Naive thymus-derived CD8-positive, alpha-beta T cell (primary cell): ENCODE data around the gene SMPD3. TPM values are rescaled to one million over a fixed set of nuclear protein-coding genes. Genes with fewer than 3 reads are reported as not detected.

Source experiments
- ATAC-seq, 2 donors: fragments of 150-1000 bp; cut with Tn5 transposase in 1 of 2; sonication (Bioruptor Pico), chemical (Tn5 transposase) in 1 of 2; 1 replicate in 1 of 2; 2 replicates in 1 of 2; pipeline ENCODE4 v1.10.0; 2021; ENCODE audit warnings: mild to moderate bottlenecking in 2 of 2, moderate library complexity in 2 of 2
- POLR2A ChIA-PET: fragments of 350-600 bp; sonication (Branson Sonifier 250); formaldehyde crosslinking; loops from one replicate; lab custom pipeline; 2021; ENCODE audit warnings: antibody characterized with exemption; lab: Charles Lee
- DNase-seq, 10 donors: peaks; one replicate each; pipeline versions ENCODE4 v3.0.0 to v3.0.0-alpha.2; 2020 to 2022
- H3K27ac Mint-ChIP-seq, 10 donors: one replicate each; pipeline ENCODE4 v1.8.0; 2020 to 2022; ENCODE audit warnings: mild to moderate bottlenecking in 10 of 10, mixed read lengths in 10 of 10, moderate library complexity in 4 of 10, inconsistent platforms in 1 of 10
- H3K27me3 Mint-ChIP-seq, 5 donors: one replicate each; pipeline ENCODE4 v1.8.0; 2021 to 2022; ENCODE audit warnings: mixed read lengths in 5 of 5
- H3K36me3 Mint-ChIP-seq, 3 donors: one replicate each; pipeline ENCODE4 v1.8.0; 2020 to 2022; ENCODE audit warnings: mixed read lengths in 3 of 3, mild to moderate bottlenecking in 2 of 3, inconsistent platforms in 1 of 3
- H3K4me1 Mint-ChIP-seq, 4 donors: one replicate each; pipeline ENCODE4 v1.8.0; 2021 to 2022; ENCODE audit warnings: mixed read lengths in 4 of 4
- H3K4me3 Mint-ChIP-seq, 10 donors: one replicate each; pipeline ENCODE4 v1.8.0; 2020 to 2022; ENCODE audit warnings: mild to moderate bottlenecking in 10 of 10, mixed read lengths in 10 of 10, moderate library complexity in 6 of 10, inconsistent platforms in 1 of 10
- H3K9me3 Mint-ChIP-seq, 9 donors: one replicate each; pipeline ENCODE4 v1.8.0; 2020 to 2022; ENCODE audit warnings: mixed read lengths in 9 of 9, mild to moderate bottlenecking in 3 of 9, inconsistent platforms in 1 of 9, moderate library complexity in 1 of 9
- polyA plus RNA-seq, 3 donors: library from polyadenylated mRNA; unstranded; fragments of 300-500 nt; fragmentation: Illumina TruSeq; gene quantifications; one replicate each; pipeline ENCODE4 v1.2.3, GENCODE V29; 2021
- total RNA-seq, 8 experiments: library from RNA in 2 of 8; stranded (reverse) in 2 of 8; gene quantifications; one replicate each; pipeline ENCODE4 v1.2.3 and lab custom pipeline; 2021 to 2026

The SMPD3 gene
- total and polyA plus RNA-seq, 5 experiments from 2014 or later: 0.27 to 3.5 (median 0.88) TPM

- H3K9me3 Mint-ChIP-seq: no peaks in the 10 kb centered on the region
- ATAC-seq (peak; percentile 77 to 94), DNase-seq (peak in 3 of 10 donors; percentile 30 to 34 (median 31))
- no peaks in the 10 kb centered on the region for H3K27me3 Mint-ChIP-seq
- POLR2A ChIA-PET: no interaction called here
- H3K4me3 Mint-ChIP-seq: peak overlapping the region in 3 of 10 donors; percentile 29 to 42 (median 39)
- H3K4me1 Mint-ChIP-seq: peaks cover 16 to 28% (median 21%) of the 10 kb centered on the region in 4 donors
- peak overlapping the region in 4 of 10 donors; percentile 49 to 70 (median 56) for H3K27ac Mint-ChIP-seq
- peaks cover 15 to 94% (median 40%) of the 10 kb centered on the region in 3 donors for H3K36me3 Mint-ChIP-seq
These were observed 102.9 kb downstream of the SMPD3 start for GRCh38 chr16:68345351-68345810.

DNA sequence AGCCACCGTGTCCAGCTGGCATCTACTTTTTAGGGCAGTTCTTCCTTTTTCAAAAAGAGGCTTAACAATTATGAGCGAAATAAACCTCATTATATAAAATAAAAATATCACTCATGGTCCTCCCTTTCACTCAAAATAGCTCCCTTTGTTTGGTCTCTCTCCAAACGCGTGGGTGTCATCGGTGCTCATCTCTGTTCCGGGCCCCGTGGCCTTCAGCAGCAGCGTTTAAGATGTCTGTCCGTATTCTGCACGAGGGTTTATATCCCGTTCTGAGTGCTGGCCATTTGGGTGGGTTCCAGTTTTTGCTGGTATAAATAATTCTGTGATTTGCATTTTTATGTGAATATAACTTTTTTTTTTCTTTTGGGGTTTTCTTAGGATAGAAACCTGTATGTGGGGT is 104.1 kb downstream of the SMPD3 start:
- Mint-ChIP-seq H3K9me3 (no peaks in the 10 kb centered on the region), H3K27me3 (no peaks in the 10 kb centered on the region), H3K27ac (no peak overlapping the region), H3K4me3 (no peak overlapping the region), H3K4me1 (peaks cover 16 to 28% (median 21%) of the 10 kb centered on the region in 4 donors), H3K36me3 (peaks cover 15 to 94% (median 42%) of the 10 kb centered on the region in 3 donors)
- DNase-seq (no peak), ATAC-seq (no peak)
- POLR2A ChIA-PET: interaction anchor here (0.5 to 0.9 kb wide), 2 partner anchors 12 to 35 kb away, joined by 3 read pairs; no protein-coding TSS in a partner anchor

DNA sequence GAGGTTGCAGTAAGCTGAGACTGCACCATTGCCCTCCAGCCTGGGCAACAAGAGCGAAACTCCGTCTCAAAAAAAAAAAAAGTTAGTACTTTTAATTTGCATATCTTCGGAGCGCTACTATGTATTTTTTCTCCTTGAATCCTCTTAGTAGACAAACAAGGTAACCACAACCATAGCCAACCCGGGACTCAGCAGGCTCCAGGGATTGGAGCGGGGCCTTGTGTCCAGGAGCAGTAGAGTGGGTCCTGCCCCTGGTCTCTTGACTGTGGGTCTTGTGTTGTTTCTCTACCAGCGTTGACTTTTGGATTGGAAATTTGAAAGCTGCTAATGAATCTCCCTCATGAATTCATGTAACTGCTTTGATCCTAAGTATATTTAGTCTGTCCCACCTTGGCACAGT is 105.2 kb downstream of the SMPD3 start:
- H3K27ac Mint-ChIP-seq: no peak overlapping the region
- no peaks in the 10 kb centered on the region for H3K27me3 Mint-ChIP-seq
- DNase-seq: no peak
- POLR2A ChIA-PET: no interaction called here
- no peaks in the 10 kb centered on the region for H3K9me3 Mint-ChIP-seq
- no peak for ATAC-seq
- peaks cover 10 to 94% (median 38%) of the 10 kb centered on the region in 3 donors for H3K36me3 Mint-ChIP-seq
- H3K4me3 Mint-ChIP-seq: no peak overlapping the region
- peaks cover 16 to 28% (median 21%) of the 10 kb centered on the region in 4 donors for H3K4me1 Mint-ChIP-seq

GRCh38 chr16:68342620-68343019 is 105.7 kb downstream of the SMPD3 start:
- POLR2A ChIA-PET: interaction anchor here (0.6 kb wide), 1 partner anchor 825 kb away, joined by 3 read pairs; no protein-coding TSS in a partner anchor
- Mint-ChIP-seq H3K4me1 (peaks cover 16 to 25% (median 23%) of the 10 kb centered on the region in 4 donors), H3K9me3 (no peaks in the 10 kb centered on the region)

GRCh38 chr16:68339214-68339613 is 109.1 kb downstream of the SMPD3 start:
- ATAC-seq (no peak), DNase-seq (no peak)
- Mint-ChIP-seq H3K36me3 (peaks cover 5 to 94% (median 44%) of the 10 kb centered on the region in 3 donors), H3K4me3 (no peak overlapping the region), H3K9me3 (no peaks in the 10 kb centered on the region), H3K27me3 (no peaks in the 10 kb centered on the region), H3K4me1 (peaks cover 0 to 8% (median 0%) of the 10 kb centered on the region in 4 donors), H3K27ac (no peak overlapping the region)
- POLR2A ChIA-PET: interaction anchor here (0.6 kb wide), 1 partner anchor 30 kb away, joined by 4 read pairs; no protein-coding TSS in a partner anchor

More at GRCh38 chr16:68342620-68343019, 105.7 kb downstream of the SMPD3 start:
- H3K27ac Mint-ChIP-seq: no peak overlapping the region
- ATAC-seq: no peak
- DNase-seq: no peak
- no peaks in the 10 kb centered on the region for H3K27me3 Mint-ChIP-seq
- H3K36me3 Mint-ChIP-seq: peaks cover 10 to 94% (median 38%) of the 10 kb centered on the region in 3 donors
- H3K4me3 Mint-ChIP-seq: no peak overlapping the region

DNA sequence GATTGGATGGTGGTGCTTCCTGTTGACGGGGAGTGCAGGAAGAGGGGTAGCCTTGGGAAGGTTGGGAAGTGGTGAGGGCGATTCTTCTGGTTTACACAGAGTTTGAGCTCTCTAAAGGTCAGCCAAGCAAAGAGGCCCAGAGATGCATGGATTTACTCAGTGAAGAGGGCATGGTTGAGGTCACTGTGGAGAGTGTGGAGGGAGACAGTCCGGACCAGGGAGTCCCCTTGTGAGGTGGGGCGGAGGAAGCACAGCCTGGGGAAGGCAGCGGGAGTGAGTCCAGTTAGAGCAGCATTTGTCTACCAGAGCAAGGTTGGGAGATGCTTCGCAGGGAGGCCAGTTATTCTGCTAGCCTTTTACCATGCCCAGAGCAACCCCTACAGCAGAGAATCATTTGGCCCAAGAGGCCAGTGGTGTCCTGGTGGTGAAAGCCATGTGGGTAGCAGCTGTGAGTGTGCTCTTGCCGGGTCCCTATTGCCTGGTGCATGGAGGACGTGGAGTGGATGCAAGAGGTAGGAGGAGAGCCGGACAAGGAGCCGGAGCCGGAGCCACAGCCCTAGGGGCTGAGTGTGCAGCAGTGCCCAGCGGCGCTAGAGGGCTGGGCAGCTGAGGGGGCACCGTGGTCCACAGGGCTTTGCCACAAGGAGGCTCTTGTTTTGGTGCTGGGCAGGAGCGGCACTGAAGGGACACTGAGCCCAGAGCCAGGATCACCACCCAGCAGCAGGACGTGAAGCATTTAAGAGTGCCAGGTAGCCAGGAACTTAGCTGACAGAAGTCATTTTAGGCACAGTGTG is 109.8 kb downstream of the SMPD3 start:
- POLR2A ChIA-PET: no interaction called here
- Mint-ChIP-seq H3K27ac (peak overlapping the region in 2 of 10 donors; percentile 58 to 86), H3K36me3 (peaks cover 5 to 94% (median 48%) of the 10 kb centered on the region in 3 donors), H3K27me3 (no peaks in the 10 kb centered on the region), H3K4me3 (no peak overlapping the region), H3K4me1 (peaks cover 0 to 8% (median 0%) of the 10 kb centered on the region in 4 donors), H3K9me3 (no peaks in the 10 kb centered on the region)
- ATAC-seq (no peak), DNase-seq (no peak)

DNA sequence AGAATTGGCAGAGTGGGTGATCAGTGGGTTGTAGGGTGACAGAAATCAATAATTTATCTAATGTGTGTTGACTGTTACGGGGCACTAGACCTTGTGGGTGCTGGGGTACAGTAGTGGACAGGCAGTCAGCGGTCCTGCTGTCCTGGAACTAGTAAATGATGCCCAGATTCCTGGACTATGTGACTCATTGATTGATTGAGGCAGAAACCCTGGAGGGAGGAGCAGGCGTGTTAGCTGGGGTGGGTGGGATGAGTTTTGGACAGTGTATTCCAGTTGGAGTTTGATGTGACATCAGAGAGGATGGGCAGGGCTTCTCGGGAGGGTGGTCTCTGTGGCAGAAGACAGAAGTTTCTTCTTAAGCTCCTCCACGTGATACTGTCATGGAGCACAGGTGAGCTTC is 113.1 kb downstream of the SMPD3 start:
- POLR2A ChIA-PET: interaction anchor here (0.6 to 0.9 kb wide), 3 partner anchors 73 to 396 kb away, joined by 3 read pairs; no protein-coding TSS in a partner anchor
- ATAC-seq: no peak
- Mint-ChIP-seq H3K27me3 (no peaks in the 10 kb centered on the region), H3K27ac (peak overlapping the region in 2 of 10 donors; percentile 32 to 66), H3K36me3 (peaks cover 3 to 85% (median 37%) of the 10 kb centered on the region in 3 donors), H3K9me3 (no peaks in the 10 kb centered on the region), H3K4me1 (peaks cover 8 to 13% (median 11%) of the 10 kb centered on the region in 4 donors), H3K4me3 (no peak overlapping the region)
- DNase-seq: no peak

GRCh38 chr16:68332411-68333121 is 115.7 kb downstream of the SMPD3 start:
- DNase-seq (no peak), ATAC-seq (no peak)
- Mint-ChIP-seq H3K27ac (peak overlapping the region in 2 of 10 donors; percentile 53 to 77), H3K9me3 (no peaks in the 10 kb centered on the region), H3K36me3 (peaks cover 3 to 74% (median 18%) of the 10 kb centered on the region in 3 donors), H3K4me3 (peak overlapping the region in 1 of 10 donors; percentile 40), H3K27me3 (no peaks in the 10 kb centered on the region), H3K4me1 (peaks cover 12 to 21% (median 15%) of the 10 kb centered on the region in 4 donors)
- POLR2A ChIA-PET: no interaction called here

DNA sequence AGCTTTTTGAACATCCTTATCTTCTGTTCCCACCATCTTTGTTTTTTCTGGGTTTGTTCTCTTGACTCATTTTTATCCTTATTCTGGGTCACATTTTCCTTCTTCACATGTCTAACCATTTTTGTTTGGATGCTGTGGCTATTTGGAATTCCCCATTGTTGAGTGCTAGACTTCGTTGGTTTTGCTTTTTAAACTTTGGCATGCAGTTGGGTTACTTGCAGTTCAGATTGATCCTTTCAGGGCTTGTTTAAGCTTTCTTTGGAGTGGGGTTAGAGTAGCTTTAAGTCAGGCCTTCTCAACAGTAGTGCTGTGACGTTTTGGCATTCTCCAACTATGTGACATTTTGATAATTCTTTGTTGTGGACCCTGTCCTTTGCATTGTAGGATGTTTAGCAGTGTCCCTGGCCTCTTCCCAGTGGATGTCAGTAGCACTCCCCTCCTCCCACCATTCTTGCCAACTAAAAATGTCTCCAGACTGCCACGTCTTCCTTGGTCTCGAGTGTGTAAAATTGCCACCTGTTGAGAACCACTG is 116.4 kb downstream of the SMPD3 start:
- Mint-ChIP-seq H3K4me3 (no peak overlapping the region), H3K36me3 (peaks cover 3 to 72% (median 12%) of the 10 kb centered on the region in 3 donors), H3K27me3 (no peaks in the 10 kb centered on the region), H3K4me1 (peaks cover 12 to 21% (median 15%) of the 10 kb centered on the region in 4 donors), H3K27ac (peak overlapping the region in 2 of 10 donors; percentile 53 to 77), H3K9me3 (no peaks in the 10 kb centered on the region)
- DNase-seq (no peak), ATAC-seq (no peak)
- POLR2A ChIA-PET: no interaction called here

- POLR2A ChIA-PET: interaction anchor here (1.0 to 4.8 kb wide), 5 partner anchors 18 to 90 kb away, joined by 4 to 40 read pairs (median 5); partner anchors contain the start of genes PRMT7, SLC7A6 and SLC7A6OS
- Mint-ChIP-seq H3K27me3 (no peaks in the 10 kb centered on the region), H3K27ac (peak overlapping the region in 3 of 10 donors; percentile 31 to 60 (median 52)), H3K4me3 (no peak overlapping the region), H3K9me3 (no peaks in the 10 kb centered on the region), H3K4me1 (peaks cover 12 to 21% (median 15%) of the 10 kb centered on the region in 4 donors), H3K36me3 (peaks cover under 1 to 71% (median 3%) of the 10 kb centered on the region in 3 donors)
- ATAC-seq: no peak
- no peak for DNase-seq
These were observed 119.4 kb downstream of the SMPD3 start for GRCh38 chr16:68328860-68329390.

GRCh38 chr16:68328151-68328859 is 120.0 kb downstream of the SMPD3 start:
- Mint-ChIP-seq H3K9me3 (no peaks in the 10 kb centered on the region), H3K27ac (peak overlapping the region in 3 of 10 donors; percentile 31 to 67 (median 52)), H3K36me3 (peaks cover 0 to 73% (median 3%) of the 10 kb centered on the region in 3 donors), H3K4me1 (peaks cover 12 to 21% (median 15%) of the 10 kb centered on the region in 4 donors), H3K27me3 (no peaks in the 10 kb centered on the region), H3K4me3 (no peak overlapping the region)
- POLR2A ChIA-PET: interaction anchor here (0.6 to 4.8 kb wide), 6 partner anchors 17 to 809 kb away, joined by 3 to 40 read pairs (median 5); partner anchors contain the start of genes PRMT7, SLC7A6 and SLC7A6OS
- ATAC-seq (peak; percentile 99), DNase-seq (peak; percentile 60 to 88 (median 78))
